Activated T-helper 1 cell treated with anti-CD3 and anti-CD28 coated beads, Interleukin-12 subunit alpha, Interleukin-12 subunit beta, Interleukin-2, Interleukin-4 antibody, amounts not matched to agents 30 ng/mL and 10 ng/mL and 1 ng/mL, durations not matched to agents 14 hours and 24 hours and 36 hours (primary cell): Measurements from ENCODE around the gene CEP85L. TPM values are rescaled to one million over a fixed set of nuclear protein-coding genes. Genes with fewer than 3 reads are reported as not detected.

Source experiments
- total RNA-seq: library from RNA; stranded (reverse); gene quantifications from 2 replicates; pipeline ENCODE4 v1.2.3, GENCODE V29; 2022

CEP85L gene
- total RNA-seq, 1 donor from 2014 or later, result 50.9 TPM

Other genes starting within 250 kb of the CEP85L start
- not detected in 2 replicates for gene PLN, start 103.3 kb downstream of the CEP85L start, total RNA-seq
- gene ASF1A, start 242.6 kb upstream of the CEP85L start, total RNA-seq, result 36.0 and 42.9 TPM in 2 replicates